ENCODE data around the gene AGPAT3. TPM values are rescaled to one million over a fixed set of nuclear protein-coding genes. Genes with fewer than 3 reads are reported as not detected.

AGPAT3 gene
- total RNA-seq, 6 experiments from 2014 or later, result 56.9 to 111 (median 95.3) TPM

- ATAC-seq (no peak), DNase-seq (no peak)
- H3K27ac ChIP-seq, result no peak overlapping the region
- TF ChIP-seq CTCF (IDR thresholded peaks at IDR 0.05) (no peak), POLR2A (IDR thresholded peaks at IDR 0.05) (no peak)
- H3K36me3 ChIP-seq, result peaks cover 0 to 32% (median 6%) of the 10 kb centered on the region in 4 donors
- H3K9me3 ChIP-seq, result no peaks in the 10 kb centered on the region
- H3K4me3 ChIP-seq, result no peak overlapping the region
- no peaks in the 10 kb centered on the region for H3K27me3 ChIP-seq
- intact Hi-C loops (cut with DNase I), result loop anchor here in 1 of 2 donors (5.0 kb wide), 1 partner anchor 160 kb away; no protein-coding TSS in a partner anchor
- H3K4me1 ChIP-seq, result peaks cover 0 to 11% (median 0%) of the 10 kb centered on the region in 4 donors
- 91% methylated on average over 1 of the region's 18 CpGs for WGBS (ENCODE audit: insufficient coverage, low coverage, low lambda C conversion rate, missing lambda C conversion rate)
Measured at GRCh38 chr21:43966946-43967512, 102.0 kb downstream of the AGPAT3 start.

- peaks cover 0 to 36% (median 8%) of the 10 kb centered on the region in 4 donors for H3K36me3 ChIP-seq
- peaks cover 0 to 11% (median 0%) of the 10 kb centered on the region in 4 donors for H3K4me1 ChIP-seq
- TF ChIP-seq POLR2A (IDR thresholded peaks at IDR 0.05), result no peak
- no peak for TF ChIP-seq CTCF (IDR thresholded peaks at IDR 0.05)
- WGBS (ENCODE audit: insufficient coverage, low coverage, low lambda C conversion rate, missing lambda C conversion rate), result 91% methylated on average over 10 of the region's 15 CpGs
- DNase-seq, result no peak
- H3K27ac ChIP-seq, result no peak overlapping the region
- H3K27me3 ChIP-seq, result no peaks in the 10 kb centered on the region
- intact Hi-C loops (cut with DNase I), result loop anchor here in 1 of 2 donors (5.0 kb wide), 1 partner anchor 161 kb away; no protein-coding TSS in a partner anchor
- H3K9me3 ChIP-seq, result no peaks in the 10 kb centered on the region
- ATAC-seq, result no peak
- H3K4me3 ChIP-seq, result no peak overlapping the region
Measured at GRCh38 chr21:43967981-43968380, 103.0 kb downstream of the AGPAT3 start.

- 95% methylated on average over 3 of the region's 19 CpGs for WGBS (ENCODE audit: insufficient coverage, low coverage, low lambda C conversion rate, missing lambda C conversion rate)
- intact Hi-C loops (cut with DNase I), result loop anchor here in 1 of 2 donors (5.0 kb wide), 1 partner anchor 161 kb away; no protein-coding TSS in a partner anchor
- peaks cover 0 to 11% (median 0%) of the 10 kb centered on the region in 4 donors for H3K4me1 ChIP-seq
- H3K27me3 ChIP-seq, result no peaks in the 10 kb centered on the region
- no peaks in the 10 kb centered on the region for H3K9me3 ChIP-seq
- H3K36me3 ChIP-seq, result peaks cover 0 to 40% (median 8%) of the 10 kb centered on the region in 4 donors
- TF ChIP-seq CTCF (IDR thresholded peaks at IDR 0.05), result no peak
- TF ChIP-seq POLR2A (IDR thresholded peaks at IDR 0.05), result no peak
- ATAC-seq, result no peak
- H3K27ac ChIP-seq, result no peak overlapping the region
- H3K4me3 ChIP-seq, result no peak overlapping the region
- no peak for DNase-seq
Measured at GRCh38 chr21:43968410-43969114, 103.5 kb downstream of the AGPAT3 start.

- no peak for DNase-seq
- 93% methylated on average over 5 of the region's 17 CpGs for WGBS (ENCODE audit: insufficient coverage, low coverage, low lambda C conversion rate, missing lambda C conversion rate)
- no peak for ATAC-seq
- H3K9me3 ChIP-seq, result no peaks in the 10 kb centered on the region
- peaks cover 0 to 11% (median 0%) of the 10 kb centered on the region in 4 donors for H3K4me1 ChIP-seq
- TF ChIP-seq CTCF (IDR thresholded peaks at IDR 0.05), result no peak
- TF ChIP-seq POLR2A (IDR thresholded peaks at IDR 0.05), result no peak
- no peak overlapping the region for H3K27ac ChIP-seq
- H3K27me3 ChIP-seq, result no peaks in the 10 kb centered on the region
- no peak overlapping the region for H3K4me3 ChIP-seq
- intact Hi-C loops (cut with DNase I), result loop anchor here in 1 of 2 donors (5.0 kb wide), 1 partner anchor 162 kb away; no protein-coding TSS in a partner anchor
- H3K36me3 ChIP-seq, result peaks cover 0 to 40% (median 8%) of the 10 kb centered on the region in 4 donors
Measured at GRCh38 chr21:43969115-43969444, 104.1 kb downstream of the AGPAT3 start.

Measured in right lobe of liver (tissue), 6 donors.